NCI-H1105 (cell line): Measurements from ENCODE around the gene ABCB10.
"Not testable (repeated sequence)": the region's sequence is repeated elsewhere in the genome, so short reads cannot be mapped to it uniquely, and the experiment has no call there.

Experiments
- DNase-seq: peaks from one replicate; lab custom pipeline; 2025; lab: John Stamatoyannopoulos, UW

Gene ABCB10

DNA sequence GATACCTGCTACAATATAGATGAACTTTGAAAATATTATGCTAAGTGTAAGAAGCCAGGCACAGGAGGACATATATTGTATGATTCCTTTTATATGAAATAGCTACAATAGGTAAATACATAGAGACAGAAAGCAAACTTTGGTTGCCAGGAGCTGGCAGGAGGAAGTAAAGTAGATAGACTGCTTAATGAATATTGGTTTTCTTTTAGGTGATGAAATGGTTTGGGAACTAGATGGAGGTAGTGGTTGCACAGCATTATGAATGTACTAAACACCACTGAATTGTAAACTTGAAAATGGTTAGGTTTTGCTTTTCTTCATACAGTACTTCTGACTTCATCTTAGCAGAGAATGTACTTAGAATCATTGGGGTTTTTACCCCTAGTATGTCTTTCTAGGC, 21.5 kb downstream of the ABCB10 start:
- DNase-seq = no peak

DNA sequence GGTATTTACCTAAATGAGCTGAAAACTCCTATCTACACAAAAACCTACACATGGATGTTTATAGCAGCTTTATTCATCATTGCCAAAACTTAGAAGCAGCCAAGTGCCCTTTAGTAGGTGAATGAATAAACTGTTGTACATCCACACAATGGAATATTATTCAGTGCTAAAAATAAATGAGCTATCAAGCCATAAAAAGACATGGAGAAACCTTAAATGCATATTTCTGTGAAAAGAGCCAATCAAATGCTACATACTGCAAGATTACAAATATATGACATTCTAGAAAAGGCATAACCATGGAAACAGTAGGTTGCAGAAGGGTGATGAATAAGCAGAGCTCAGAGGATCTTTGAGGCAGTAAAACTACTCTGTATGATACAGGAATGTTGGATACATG, 23.3 kb downstream of the ABCB10 start:
- no peak for DNase-seq

DNA sequence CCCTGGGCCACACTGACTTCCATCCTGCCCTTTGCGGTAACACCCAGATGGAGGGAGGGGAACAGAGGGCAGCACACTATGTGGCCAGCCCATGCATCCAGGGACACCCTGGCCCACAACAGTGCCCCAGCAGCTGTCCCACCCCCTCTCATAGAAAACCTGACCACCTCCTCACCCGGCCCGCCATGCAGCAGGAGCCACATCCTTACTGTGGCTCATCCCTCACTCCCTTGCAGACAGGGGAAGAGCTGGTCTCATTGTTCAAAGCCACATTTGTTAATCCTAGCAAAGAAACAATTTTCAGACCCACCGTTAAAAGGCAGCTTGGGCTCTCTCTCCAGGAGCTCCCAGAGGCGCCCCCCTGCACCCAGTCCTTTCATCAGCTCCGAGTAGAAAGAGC, 27.2 kb downstream of the ABCB10 start:
- no peak for DNase-seq

DNA sequence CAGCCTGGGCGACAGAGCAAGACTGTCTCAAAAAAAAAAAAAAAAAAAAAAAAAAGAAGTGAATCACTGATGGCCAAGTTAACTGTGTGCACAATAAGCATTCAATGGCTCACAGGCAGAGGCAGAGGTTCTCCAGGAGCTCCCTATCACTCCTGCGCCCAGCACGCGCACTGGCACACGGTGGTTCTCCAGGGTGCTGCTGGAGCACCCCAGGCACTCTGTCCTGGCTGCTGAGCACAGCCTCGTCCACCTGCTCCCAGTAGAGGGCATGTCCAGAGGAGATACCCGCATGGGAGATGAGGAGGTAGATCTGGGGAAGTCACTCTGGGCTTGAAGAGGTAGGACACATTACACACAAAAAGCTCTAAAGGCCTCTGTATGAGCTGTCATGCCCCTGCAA, 28.9 kb downstream of the ABCB10 start:
- DNase-seq = no peak

DNA sequence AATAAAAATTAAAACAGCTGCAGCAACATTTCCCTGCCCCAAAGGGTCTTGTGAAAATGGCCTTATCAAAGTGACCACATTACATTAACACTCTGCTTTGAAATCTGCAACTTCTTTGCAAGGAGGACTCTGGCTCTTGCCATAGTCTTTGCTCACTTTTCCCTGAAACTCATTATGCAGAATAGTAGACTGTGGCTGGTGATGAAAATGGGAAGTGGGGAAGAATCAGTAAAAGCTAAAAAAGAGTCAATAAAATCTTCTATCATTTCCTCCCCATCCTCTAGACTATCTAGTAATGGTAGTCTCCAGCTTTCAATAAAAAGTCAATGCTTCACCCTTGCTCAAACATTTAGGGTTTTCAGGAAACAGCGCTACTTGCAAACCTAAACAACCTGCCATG, 31.8 kb downstream of the ABCB10 start:
- no peak for DNase-seq

DNA sequence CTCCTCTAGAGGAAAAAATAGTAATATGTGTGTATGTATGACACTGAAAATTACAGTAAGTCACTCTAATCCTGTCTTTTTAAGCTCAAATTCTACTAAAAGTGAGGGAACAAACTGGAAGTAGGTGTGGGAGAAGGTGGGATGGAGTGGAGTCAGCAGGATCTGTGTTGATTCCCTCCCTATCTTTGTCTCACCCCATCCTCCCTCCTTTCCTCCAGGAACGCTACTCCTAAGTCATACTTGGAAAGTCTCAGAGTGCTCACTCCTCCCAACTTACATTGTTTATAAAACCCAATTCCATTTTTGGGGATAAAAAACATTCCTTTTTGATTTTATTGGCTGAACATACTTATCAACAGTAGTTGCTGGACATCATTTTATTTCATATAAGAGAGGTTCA, 35.5 kb downstream of the ABCB10 start:
- DNase-seq = no peak

DNA sequence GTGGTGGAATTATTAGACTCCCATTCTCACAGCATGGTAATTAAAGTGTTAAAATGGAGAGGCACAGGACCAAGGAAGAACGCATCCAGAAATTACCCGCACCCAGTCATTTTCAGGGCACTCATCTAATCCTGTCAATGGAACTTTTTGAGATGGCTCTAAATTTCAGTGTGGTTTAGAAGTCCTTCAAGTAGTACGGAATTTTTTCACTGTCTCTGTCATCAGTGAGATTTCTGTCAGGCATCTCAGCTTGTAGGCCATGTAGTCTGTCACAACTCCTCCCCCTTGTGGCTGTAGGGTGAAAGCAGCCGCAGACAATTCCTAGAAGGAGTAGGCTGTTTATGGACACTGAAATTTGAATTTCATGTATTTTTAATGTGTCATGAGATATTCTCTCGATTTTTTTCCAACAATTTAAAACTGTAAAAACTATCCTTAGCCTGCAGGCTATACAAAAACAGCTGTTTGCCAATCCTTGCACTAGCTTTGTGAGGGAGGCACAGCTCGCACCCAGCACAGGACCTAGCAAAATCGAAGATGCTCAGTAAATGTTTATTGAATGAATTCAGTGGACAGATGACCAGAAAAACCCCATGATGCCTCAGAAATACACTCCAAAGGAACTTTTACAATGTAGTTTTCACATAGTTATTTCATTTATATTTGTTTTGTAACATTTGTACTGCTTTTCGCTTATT, 43.8 kb downstream of the ABCB10 start:
- peak; percentile 5 for DNase-seq

DNA sequence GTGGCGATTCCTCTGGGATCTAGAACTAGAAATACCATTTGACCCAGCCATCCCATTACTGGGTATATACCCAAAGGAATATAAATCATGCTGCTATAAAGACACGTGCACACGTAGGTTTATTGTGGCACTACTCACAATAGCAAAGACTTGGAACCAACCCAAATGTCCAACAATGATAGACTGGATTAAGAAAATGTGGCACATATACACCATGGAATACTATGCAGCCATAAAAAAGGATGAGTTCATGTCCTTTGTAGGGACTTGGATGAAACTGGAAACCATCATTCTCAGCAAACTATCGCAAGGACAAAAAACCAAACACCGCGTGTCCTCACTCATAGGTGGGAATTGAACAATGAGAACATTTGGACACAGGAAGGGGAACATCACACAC, 46.9 kb downstream of the ABCB10 start:
- DNase-seq = not testable (repeated sequence)

DNA sequence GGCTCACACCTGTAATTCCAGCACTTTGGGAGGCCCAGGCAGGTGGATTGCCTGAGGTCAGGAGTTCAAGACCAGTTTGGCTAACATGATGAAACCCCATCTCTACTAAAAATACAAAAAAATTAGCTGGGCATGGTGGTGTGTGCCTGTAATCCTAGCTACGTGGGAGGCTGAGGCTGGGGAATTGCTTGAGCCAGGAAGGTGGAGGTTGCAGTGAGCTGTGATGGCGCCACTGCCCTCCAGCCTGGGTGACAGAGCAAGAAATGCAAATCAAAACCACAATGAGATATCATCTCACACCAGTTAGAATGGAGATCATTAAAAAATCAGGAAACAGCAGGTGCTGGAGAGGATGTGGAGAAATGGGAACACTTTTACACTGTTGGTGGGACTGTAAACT, 47.3 kb downstream of the ABCB10 start:
- not testable (repeated sequence) for DNase-seq

DNA sequence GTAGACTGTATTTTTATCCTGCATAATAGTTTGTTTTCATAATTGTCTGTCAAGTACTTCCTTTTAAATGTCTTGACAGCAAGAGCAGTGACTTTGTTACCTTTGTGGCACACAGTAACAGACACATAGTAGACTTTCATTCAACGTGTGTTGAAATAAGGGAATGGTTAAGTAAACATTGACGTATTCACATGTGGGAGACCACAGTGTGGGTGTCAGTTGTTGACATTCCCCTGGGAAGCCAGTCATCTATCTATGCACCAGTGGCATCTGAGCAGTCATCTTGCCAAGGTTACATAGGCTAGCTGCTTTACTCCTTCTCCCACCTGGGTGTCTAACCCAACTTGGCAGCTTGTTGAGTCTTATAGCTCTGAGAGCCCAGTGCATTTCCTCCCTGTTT, 48.9 kb downstream of the ABCB10 start:
- DNase-seq = no peak

DNA sequence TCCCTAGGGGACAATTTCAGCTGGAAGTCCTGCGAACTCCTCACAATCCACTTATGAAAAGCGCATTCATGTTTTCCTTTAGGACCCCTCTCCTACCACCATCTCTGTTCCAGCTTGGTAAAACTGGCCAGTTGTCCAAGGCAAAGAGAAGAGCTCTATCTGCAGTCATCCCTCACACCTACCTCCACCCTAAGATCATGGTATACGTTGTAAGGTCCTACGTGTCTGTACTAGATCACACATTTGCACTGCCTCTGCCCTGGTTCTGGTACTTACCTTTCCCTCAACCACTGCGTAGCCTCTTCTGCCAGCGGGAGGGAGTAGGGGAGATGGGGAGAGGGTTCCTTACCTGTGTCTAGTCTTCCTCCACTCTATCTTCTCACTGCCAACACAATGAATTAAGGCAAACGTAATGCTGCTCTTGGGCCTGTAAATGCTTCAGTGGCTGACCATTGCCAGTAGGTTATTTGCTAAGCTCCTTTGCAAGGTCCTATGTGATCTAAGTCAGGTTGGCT, 49.6 kb downstream of the ABCB10 start:
- DNase-seq = no peak

DNA sequence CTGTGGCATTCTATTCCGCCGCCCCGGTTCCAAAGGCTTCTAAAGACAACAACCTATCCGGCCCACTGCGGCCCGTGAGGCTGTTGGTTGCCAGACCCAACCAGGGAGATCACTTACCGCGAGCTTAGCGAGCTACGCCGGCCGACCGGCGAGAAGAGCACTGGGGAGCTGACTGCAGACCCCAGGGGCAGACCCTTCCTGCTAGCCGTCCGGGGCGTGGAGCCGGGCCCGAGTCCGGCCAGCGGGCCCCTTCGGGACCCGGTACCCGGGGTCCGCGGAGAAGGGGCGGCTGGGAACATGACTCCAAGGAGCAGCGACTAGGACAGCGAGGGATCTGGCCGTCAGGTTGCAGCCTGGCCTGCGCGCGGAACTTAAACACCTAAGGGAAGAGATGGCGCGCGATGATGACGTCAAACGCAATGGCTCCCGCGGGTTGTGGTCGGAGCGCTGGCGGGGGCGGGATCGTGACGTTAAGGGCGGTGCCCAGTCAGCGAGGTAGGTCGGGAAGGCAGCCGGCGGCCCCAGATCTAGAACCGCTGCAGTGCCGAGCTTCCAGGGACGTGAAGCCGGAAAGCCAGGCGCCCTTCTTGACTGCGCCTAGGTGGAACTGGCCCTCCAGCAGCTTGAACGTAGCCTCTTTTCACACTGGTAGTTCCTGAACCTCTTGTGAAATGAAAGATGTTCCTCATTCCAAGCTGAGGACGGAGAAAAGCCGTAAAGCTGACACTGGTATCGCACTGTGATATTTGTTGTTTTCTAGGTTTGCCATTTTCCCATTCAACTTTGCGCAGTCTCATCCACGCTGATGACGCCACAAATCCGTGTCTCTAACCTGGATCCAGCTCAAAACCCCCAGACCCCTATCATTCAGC, 50.3 kb downstream of the ABCB10 start, which contains the start of gene NUP133:
Gene NUP133, minus strand, starts transcription at position 391 of the 872 bp plus-strand sequence. Its CDS starts 92 bp downstream, at position 299.
- peak; percentile 87 for DNase-seq

DNA sequence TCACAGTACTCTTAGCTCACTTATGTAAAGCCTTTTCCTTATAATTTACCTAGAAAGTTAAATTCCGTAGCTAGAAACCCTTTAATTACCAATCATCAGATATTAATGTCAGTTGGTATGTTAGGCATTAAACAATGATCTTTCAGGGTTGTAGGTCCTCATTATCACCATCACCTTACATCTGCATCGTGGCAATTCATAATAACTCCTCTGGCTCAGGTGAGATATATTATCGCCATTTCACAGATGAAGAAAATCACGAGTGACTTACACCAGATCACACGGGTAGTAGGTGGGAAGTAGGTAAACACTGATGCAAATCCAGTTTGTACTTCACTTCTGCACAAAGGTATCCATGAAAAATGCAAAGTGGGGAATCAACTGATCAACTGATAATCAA, 51.0 kb downstream of the ABCB10 start:
- no peak for DNase-seq

DNA sequence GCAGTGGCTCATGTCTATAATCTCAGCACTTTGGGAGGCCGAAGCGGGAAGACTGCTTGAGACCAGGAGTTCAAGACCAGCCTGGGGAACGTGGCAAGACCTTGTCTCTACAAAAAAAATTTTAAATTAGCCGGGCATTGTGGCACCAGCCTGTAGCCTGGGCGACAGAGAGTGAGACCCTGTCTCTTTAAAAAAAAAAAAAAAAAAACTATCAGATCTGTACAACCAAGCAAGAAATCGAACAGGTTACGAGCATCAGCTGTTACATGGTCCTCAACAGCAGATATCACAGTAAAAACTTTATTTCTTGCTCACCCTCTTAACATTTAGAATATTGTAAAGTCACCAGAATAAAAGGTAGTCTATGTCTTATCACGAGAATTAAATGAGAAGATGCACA, 51.9 kb downstream of the ABCB10 start:
- no peak for DNase-seq

DNA sequence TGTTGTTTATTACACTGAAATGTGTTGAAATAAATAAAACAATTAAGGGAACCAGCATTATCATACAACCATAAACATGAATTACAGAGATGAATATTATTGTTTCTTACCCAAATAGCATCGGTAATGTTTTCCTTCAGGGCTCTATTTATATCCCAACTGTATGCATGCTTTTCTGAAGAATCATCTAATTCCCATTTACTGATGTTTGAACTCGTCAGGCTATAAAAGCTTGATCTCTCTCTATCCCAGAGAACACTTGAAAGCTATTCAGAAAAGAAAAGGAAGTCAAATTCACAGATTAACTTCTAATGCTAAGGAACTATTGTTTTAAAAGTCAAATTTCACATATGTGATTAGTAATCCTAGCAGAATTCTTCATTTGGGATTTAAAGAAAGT, 62.7 kb downstream of the ABCB10 start:
- no peak for DNase-seq

DNA sequence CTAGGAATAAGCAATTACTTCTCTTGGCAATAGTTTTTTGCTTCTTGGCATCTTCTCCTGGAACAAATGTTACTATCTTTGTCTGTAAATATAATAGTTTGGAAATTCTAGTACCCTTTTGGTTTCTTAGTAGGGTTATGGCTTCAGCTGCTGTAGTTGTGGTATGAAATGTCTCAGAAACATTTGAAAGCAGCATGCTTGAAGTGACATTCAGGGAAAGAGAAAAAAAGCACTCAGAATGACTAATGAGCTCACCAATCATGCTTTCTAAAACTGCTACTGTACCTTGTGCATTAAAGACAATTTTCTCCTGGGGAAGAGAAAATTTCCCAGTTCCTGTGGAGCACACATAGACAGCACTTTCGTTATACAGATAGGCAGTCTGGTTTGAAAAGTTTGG, 71.3 kb downstream of the ABCB10 start:
- DNase-seq = no peak

DNA sequence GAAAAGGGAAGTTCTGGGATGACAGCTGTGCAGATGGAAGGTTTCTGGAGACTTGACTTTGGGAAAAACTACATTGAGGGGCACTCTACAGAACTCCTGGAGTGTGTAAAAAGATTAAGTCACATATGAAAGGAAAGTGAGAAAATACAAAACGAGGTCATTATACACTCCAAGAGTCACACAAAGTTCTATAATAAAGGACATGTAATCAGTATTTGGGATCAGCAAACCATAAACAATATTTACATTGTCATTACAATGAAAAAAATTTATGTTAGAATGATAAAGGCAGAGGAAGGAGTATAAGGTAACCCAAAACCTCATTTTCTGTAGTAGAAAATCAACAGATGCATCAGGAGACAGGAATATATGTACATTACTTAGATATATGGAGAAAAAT, 73.2 kb downstream of the ABCB10 start:
- no peak for DNase-seq

DNA sequence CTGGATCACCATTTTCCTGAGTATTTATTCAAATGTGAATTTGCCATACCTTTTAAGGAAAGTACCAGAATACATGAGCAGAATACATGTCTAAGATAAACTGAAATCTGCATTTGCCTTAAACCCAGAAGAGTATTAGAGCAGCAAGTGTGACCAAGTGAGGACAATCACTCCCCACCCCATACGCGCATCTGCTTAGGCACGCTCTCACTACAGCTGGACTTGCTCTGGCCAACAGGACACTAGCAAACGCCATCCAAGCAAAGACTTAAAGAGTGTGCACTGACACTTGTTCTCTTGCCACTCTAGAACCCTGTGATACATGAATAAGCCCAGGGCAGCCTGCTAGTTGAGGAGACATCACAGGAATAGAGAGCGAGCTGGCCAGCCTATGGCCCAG, 76.0 kb downstream of the ABCB10 start:
- DNase-seq = no peak

DNA sequence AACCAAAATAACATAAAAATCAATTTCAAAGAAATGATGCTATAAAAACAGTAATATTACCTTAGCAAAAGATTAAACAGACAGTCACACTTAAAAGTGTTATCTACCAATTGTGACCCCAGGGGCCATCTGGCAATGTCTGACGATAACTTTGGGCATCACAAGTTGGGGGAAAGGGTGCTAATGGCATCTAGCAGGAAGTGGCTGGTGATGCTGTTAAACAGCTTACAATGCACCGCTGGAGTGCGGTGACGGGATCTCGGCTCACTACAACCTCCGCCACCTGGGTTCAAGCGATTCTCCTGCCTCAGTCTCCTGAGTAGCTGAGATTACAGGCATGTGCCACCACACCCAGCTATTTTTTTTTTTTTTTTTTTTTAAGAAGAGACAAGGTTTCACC, 78.0 kb downstream of the ABCB10 start:
- no peak for DNase-seq

DNA sequence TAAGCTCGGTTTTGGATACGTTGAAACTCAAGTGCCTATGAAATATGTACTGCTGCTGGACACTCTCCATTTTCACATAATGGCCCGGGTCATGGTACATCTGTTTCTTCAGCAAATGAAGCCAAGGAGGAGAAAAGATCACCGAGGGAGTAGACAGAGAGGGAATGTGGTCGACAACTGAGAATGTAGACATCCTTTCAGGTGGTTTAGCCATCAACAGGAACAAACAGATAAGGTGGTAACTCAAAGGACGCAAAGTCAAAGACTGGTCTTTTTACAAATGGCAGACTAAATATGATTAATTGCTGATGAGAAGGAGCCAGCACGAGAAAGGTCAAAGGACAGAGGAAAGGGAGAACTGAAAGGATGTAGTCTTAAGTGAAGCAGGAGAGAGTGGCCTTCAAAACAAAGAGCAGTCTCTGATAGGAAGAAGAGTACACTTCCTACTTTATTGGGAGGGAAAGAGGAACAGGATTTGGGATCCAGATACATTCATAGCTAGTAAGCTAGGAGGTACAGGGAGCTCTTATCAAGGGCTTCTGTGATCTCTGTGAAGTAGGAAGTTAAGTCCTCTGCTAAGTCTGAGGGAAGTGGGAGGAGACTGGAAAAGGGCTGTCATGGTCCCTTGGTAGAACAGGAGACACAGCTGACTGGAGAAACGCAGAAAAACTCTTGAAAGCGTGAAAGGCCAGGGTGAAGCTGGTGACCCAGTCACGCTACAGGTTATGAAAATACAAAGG, 78.7 kb downstream of the ABCB10 start:
- no peak for DNase-seq

DNA sequence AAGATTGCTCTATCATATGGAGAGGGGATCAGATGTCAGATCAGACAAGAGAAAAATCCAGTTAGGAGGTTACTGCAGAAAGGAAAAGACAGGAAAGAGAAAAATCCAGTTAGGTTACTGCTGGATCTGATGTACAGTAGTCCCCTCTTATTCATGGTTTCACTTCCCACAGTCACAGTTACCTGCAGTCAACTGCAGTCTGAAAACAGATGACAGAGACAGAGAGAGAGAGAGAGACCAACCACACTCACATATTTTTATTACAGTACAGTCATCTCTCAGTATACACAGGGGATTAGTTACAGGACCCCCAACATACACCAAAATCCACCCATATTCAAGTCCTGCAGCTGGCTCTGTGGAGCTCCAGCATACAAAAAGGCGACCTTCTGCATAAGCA, 79.7 kb downstream of the ABCB10 start:
- DNase-seq = no peak

DNA sequence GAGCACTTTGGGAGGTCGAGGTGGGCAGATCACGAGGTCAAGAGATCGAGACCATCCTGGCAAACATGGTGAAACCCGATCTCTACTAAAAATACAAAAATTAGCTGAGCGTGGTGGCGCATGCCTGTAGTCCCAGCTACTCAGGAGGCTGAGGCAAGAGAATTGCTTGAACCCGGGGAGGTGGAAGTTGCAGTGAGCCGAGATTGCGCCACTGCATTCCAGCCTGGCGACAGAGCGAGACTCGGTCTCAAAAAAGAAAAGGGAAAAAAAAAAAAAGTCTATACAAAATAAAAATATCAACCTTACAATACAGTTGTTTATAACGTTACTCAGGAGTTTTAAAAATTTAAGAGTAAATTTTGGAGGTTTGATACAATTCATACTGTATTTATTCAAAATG, 82.6 kb downstream of the ABCB10 start:
- not testable (repeated sequence) for DNase-seq

DNA sequence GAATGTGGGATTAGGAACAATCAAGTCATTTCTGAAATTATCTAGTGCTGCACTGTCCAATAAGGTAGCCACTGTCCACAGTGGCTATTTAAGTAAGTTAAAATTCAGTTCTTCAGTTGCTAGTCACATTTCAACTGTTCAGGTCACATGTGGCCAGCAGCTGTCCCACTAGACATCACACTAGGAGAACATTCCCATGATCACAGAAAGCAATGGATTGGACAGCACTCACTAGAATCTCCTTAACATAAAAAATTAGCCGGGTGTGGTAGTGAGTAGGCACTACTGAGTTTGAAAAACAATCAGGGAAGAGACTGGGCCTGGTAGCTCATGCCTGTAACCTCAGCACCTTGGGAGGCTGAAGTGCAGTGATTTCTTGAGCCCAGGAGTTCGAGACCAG, 84.0 kb downstream of the ABCB10 start:
- DNase-seq = no peak
